ENCODE data around the gene CP.

- TF ChIP-seq PKNOX1 (IDR thresholded peaks at IDR 0.05) (no peak), FOXK2 (IDR thresholded peaks at IDR 0.05) (no peak), SUZ12 (IDR thresholded peaks at IDR 0.05) (no peak)
These were observed 17.1 kb downstream of the CP start for GRCh38 chr3:149204390-149204991.

All from HEK293T (cell line).